Panc1 (cell line): Measurements from ENCODE around the gene TLR6. TPM values are rescaled to one million over a fixed set of nuclear protein-coding genes. Genes with fewer than 3 reads are reported as not detected.

Experiments used
- ATAC-seq: fragments of 200-7000 bp; cut with Tn5 transposase; 2 replicates; pipeline ENCODE4 v1.9.1; 2020; ENCODE audit warnings: mild to moderate bottlenecking, moderate library complexity
- BruUV-seq: library from RNA; stranded (reverse); fragments of 400-500 nt; replicated peaks from 2 replicates; lab custom pipeline; 2021; lab: Mats Ljungman, UMichigan
- CTCF ChIA-PET: fragments of 300-600 bp; sonication (Branson Sonifier 250); formaldehyde crosslinking; loops from one replicate; lab custom pipeline; 2022; ENCODE audit warnings: antibody characterized with exemption; lab: Charles Lee
- POLR2A ChIA-PET: fragments of 300-600 bp; sonication (Branson Sonifier 250); formaldehyde crosslinking; loops from one replicate; lab custom pipeline; 2022; ENCODE audit warnings: antibody characterized with exemption; lab: Charles Lee
- DNase-seq: peaks from one replicate; pipeline ENCODE4 v3.0.0-alpha.2; 2010; ENCODE audit warnings: low read depth, low spot score
- H3K27ac ChIP-seq: 2 replicates; pipeline ENCODE4 v1.5.1; 2011; ENCODE audit warnings: mild to moderate bottlenecking, low read length, inconsistent platforms
- H3K27me3 ChIP-seq: fragments of 200-500 bp; sonication (Bioruptor generic); 2 replicates; pipeline ENCODE4 v1.6.0; 2014; ENCODE audit warnings: low read length, inconsistent platforms; ENCODE audit not compliant: control insufficient read depth, insufficient read depth
- H3K36me3 ChIP-seq: fragments of 200-500 bp; sonication (Bioruptor generic); 2 replicates; pipeline ENCODE4 v1.5.1; 2014; ENCODE audit warnings: inconsistent platforms, mild to moderate bottlenecking, low read length, moderate library complexity; ENCODE audit not compliant: control insufficient read depth, insufficient read depth
- H3K4me1 ChIP-seq: 2 replicates; pipeline ENCODE4 v1.5.1; 2011; ENCODE audit warnings: inconsistent platforms, mild to moderate bottlenecking, low read length, moderate library complexity; ENCODE audit not compliant: control insufficient read depth, insufficient read depth
- H3K4me3 ChIP-seq, 2 experiments: 2 replicates each; pipeline ENCODE4 v1.5.1; 2011 to 2012; ENCODE audit warnings: low read depth in 2 of 2, low read length in 2 of 2, mild to moderate bottlenecking in 2 of 2, inconsistent platforms in 1 of 2, moderate library complexity in 1 of 2
- H3K9me3 ChIP-seq: fragments of 200-500 bp; sonication (Bioruptor generic); 2 replicates; pipeline ENCODE4 v1.5.1; 2014; ENCODE audit warnings: low read depth, mild to moderate bottlenecking, inconsistent platforms, low read length, moderate library complexity; ENCODE audit not compliant: control insufficient read depth, insufficient read depth
- CTCF ChIP-seq: fragments of 450-650 bp; IDR thresholded peaks from 2 replicates; pipeline ENCODE4 v1.5.1; 2017; ENCODE audit warnings: mild to moderate bottlenecking
- POLR2AphosphoS5 ChIP-seq: IDR thresholded peaks from 2 replicates; pipeline ENCODE4 v1.6.1; 2012; ENCODE audit warnings: mild to moderate bottlenecking, low read depth, low read length, moderate library complexity
- REST ChIP-seq, 2 experiments: IDR thresholded peaks; 2 replicates each; pipeline ENCODE4 v1.6.1; 2011 to 2012; ENCODE audit warnings: low read depth in 2 of 2, control low read depth in 1 of 2, low read length in 1 of 2, mild to moderate bottlenecking in 1 of 2, moderate library complexity in 1 of 2; ENCODE audit not compliant: insufficient read depth in 1 of 2
- SIN3A ChIP-seq: IDR thresholded peaks from 2 replicates; pipeline ENCODE4 v1.6.1; 2012; ENCODE audit warnings: low read depth, mild to moderate bottlenecking, low read length, moderate library complexity, borderline replicate concordance; ENCODE audit not compliant: insufficient read depth
- TCF7L2 ChIP-seq: IDR thresholded peaks from 2 replicates; pipeline ENCODE4 v1.6.1; 2011; ENCODE audit warnings: mild to moderate bottlenecking, low read depth, low read length, inconsistent platforms
- in situ Hi-C: cut with HindIII; loops from 2 replicates; pipeline ENCODE4 v1.10.0; 2016; ENCODE audit warnings: low sequenced_read_pairs, low pct_unique_long_range_greater_than_20kb
- intact Hi-C: fragments of 100-400 bp; cut with micrococcal nuclease; formaldehyde crosslinking; loops from one replicate; pipeline ENCODE4 v1.10.0; 2022; ENCODE audit not compliant: unreplicated experiment
- total RNA-seq: library from RNA; stranded (reverse); gene quantifications from one replicate; pipeline ENCODE4 v1.2.1, GENCODE V29; 2021; ENCODE audit not compliant: unreplicated experiment

The TLR6 gene
- total RNA-seq, 1 experiment from 2014 or later, result 1.1 TPM

GRCh38 chr4:38803833-38804653, 52.6 kb downstream of the TLR6 start:
- H3K27ac ChIP-seq, result no peak overlapping the region
- H3K9me3 ChIP-seq, result no peaks in the 10 kb centered on the region
- no peaks in the 10 kb centered on the region for H3K27me3 ChIP-seq
- ATAC-seq (no peak), DNase-seq (no peak)
- POLR2A ChIA-PET, result no interaction called here
- peaks cover 4% of the 10 kb centered on the region; the same call in 1 of the 2 replicates for H3K4me1 ChIP-seq
- no peak overlapping the region for H3K4me3 ChIP-seq
- intact Hi-C loops, result no loop called here
- no TSS peak for BruUV-seq
- CTCF ChIA-PET, result interaction anchor here (0.6 kb wide), 3 partner anchors 27 to 65 kb away, joined by 3 to 5 read pairs (median 3); no protein-coding TSS in a partner anchor
- in situ Hi-C loops, result no loop called here
- H3K36me3 ChIP-seq, result no peaks in the 10 kb centered on the region
- TF ChIP-seq REST (IDR thresholded peaks at IDR 0.05; ENCODE audit: insufficient read depth in 1 of 2, low read depth in 2 of 2, low read length in 1 of 2), result no peak
- TF ChIP-seq CTCF, result no peak
- no peak for TF ChIP-seq TCF7L2
- no peak for TF ChIP-seq POLR2AphosphoS5
- TF ChIP-seq SIN3A, result no peak

DNA sequence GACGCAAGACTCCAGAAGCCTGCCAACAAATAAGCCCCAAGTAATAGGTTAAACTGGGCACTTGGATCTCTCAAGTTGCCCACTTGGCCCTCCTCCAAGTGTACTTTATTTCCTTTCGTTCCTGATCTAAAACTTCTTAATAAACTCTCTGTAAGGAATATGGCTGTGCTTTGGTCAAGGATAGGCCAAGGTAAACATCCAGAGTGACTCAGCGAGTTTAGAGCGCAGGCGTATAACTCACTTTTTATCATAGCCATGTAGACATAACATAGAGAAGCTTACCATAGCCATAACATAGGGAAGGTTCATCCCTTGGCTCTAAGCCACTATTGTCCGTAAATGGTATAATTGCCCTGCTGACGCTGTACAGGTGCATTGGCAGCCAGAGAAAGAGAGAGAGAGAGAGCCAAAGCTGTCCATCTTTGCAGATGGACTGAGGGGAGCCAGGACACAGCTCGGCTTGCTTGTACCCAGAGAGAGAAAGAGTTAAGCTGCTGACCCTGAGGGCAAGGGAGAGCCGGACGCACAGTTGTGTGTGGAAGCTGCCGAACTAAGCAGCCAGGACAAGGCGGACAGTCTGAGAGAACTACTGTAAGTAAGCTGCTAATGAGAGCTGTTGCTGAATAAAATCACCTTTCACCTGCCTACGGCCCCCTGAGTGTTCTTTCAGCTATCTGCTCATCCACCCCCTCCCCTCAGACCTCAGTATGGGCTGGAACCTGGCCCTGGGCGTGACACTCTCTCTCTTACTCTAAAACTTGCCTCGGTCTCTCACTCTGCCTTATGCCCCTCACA, 53.9 kb downstream of the TLR6 start:
- no peak overlapping the region for H3K4me3 ChIP-seq
- no peaks in the 10 kb centered on the region for H3K27me3 ChIP-seq
- intact Hi-C loops, result no loop called here
- no peak overlapping the region for H3K27ac ChIP-seq
- ChIA-PET CTCF (no interaction called here), POLR2A (no interaction called here)
- peaks cover 4% of the 10 kb centered on the region; the same call in 1 of the 2 replicates for H3K4me1 ChIP-seq
- no peaks in the 10 kb centered on the region for H3K36me3 ChIP-seq
- DNase-seq (no peak), ATAC-seq (no peak)
- no peaks in the 10 kb centered on the region for H3K9me3 ChIP-seq
- TF ChIP-seq POLR2AphosphoS5, result no peak
- TF ChIP-seq TCF7L2, result no peak
- no peak for TF ChIP-seq CTCF
- TF ChIP-seq REST (IDR thresholded peaks at IDR 0.05; ENCODE audit: insufficient read depth in 1 of 2, low read depth in 2 of 2, low read length in 1 of 2), result no peak
- TF ChIP-seq SIN3A, result no peak
- BruUV-seq, result no TSS peak
- in situ Hi-C loops, result no loop called here
